ENCODE results near the gene SLC16A10.
A peak's percentile ranks its signal among the peaks of the same experiment; 100 is the strongest.
"Not testable (repeated sequence)": the region's sequence is repeated elsewhere in the genome, so short reads cannot be mapped to it uniquely, and the experiment has no call there.

SLC16A10 gene

DNA sequence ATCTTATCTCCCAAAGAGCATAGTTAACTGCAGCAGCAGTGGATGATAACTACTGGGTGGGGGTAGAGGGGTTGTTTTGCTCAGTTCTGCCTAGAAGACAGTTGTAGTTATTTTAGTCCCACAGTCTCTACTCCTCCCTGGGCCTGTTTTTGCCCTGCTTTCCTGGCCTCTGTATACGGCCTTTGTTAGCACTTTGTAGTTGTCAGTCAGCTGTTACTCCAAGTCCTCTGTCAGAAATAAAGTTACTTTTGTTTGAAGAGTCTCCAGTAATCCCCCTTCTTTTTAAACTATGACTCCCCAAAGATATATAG, 113.9 kb downstream of the SLC16A10 start:
- Histone ChIP-seq H3K4me1 (ENCODE audit: low read depth, poor library complexity, severe bottlenecking) (peaks cover 31% of the 10 kb centered on the region), H3K36me3 (ENCODE audit: insufficient read depth) (no peaks in the 10 kb centered on the region), H3K4me2 (no peak overlapping the region), H3K4me3 (IDR thresholded peaks at IDR 0.05; ENCODE audit: insufficient read depth, low read depth, low read length) (no peak overlapping the region), H4K20me1 (ENCODE audit: insufficient read depth) (no peaks in the 10 kb centered on the region), H3K79me2 (ENCODE audit: insufficient read depth, low read depth) (no peaks in the 10 kb centered on the region), H3K27me3 (ENCODE audit: insufficient read depth, low read depth) (no peaks in the 10 kb centered on the region), H2AFZ (ENCODE audit: low read depth) (no peak overlapping the region), H3K27ac (no peak overlapping the region), H3K9ac (no peak overlapping the region)
- TF ChIP-seq CTCF (conservative IDR thresholded peaks at IDR 0.05; ENCODE audit: low read depth, low read length) = no peak

GRCh38 chr6:111201764-111202163, 114.5 kb downstream of the SLC16A10 start:
- peaks cover 32% of the 10 kb centered on the region for H3K4me1 ChIP-seq (ENCODE audit: low read depth, poor library complexity, severe bottlenecking)
- H3K79me2 ChIP-seq (ENCODE audit: insufficient read depth, low read depth) = no peaks in the 10 kb centered on the region
- H2AFZ ChIP-seq (ENCODE audit: low read depth) = no peak overlapping the region
- H3K9ac ChIP-seq = no peak overlapping the region
- H3K36me3 ChIP-seq (ENCODE audit: insufficient read depth) = no peaks in the 10 kb centered on the region
- H3K27me3 ChIP-seq (ENCODE audit: insufficient read depth, low read depth) = no peaks in the 10 kb centered on the region
- H3K4me2 ChIP-seq = no peak overlapping the region
- H4K20me1 ChIP-seq (ENCODE audit: insufficient read depth) = no peaks in the 10 kb centered on the region
- TF ChIP-seq CTCF (conservative IDR thresholded peaks at IDR 0.05; ENCODE audit: low read depth, low read length) = no peak
- no peak overlapping the region for H3K4me3 ChIP-seq (IDR thresholded peaks at IDR 0.05; ENCODE audit: insufficient read depth, low read depth, low read length)
- H3K27ac ChIP-seq = no peak overlapping the region

- not testable (repeated sequence) for H3K4me3 ChIP-seq (IDR thresholded peaks at IDR 0.05; ENCODE audit: insufficient read depth, low read depth, low read length); H3K36me3 ChIP-seq (ENCODE audit: insufficient read depth); H3K9ac ChIP-seq; H4K20me1 ChIP-seq (ENCODE audit: insufficient read depth); H2AFZ ChIP-seq (ENCODE audit: low read depth); H3K4me2 ChIP-seq; H3K27me3 ChIP-seq (ENCODE audit: insufficient read depth, low read depth); H3K79me2 ChIP-seq (ENCODE audit: insufficient read depth, low read depth); H3K27ac ChIP-seq
- H3K4me1 ChIP-seq (ENCODE audit: low read depth, poor library complexity, severe bottlenecking) = peaks cover 32% of the 10 kb centered on the region
These were observed 116.2 kb downstream of the SLC16A10 start for GRCh38 chr6:111203539-111203938.

GRCh38 chr6:111204305-111204704, 117.0 kb downstream of the SLC16A10 start:
- peaks cover 32% of the 10 kb centered on the region for H3K4me1 ChIP-seq (ENCODE audit: low read depth, poor library complexity, severe bottlenecking)

GRCh38 chr6:111204881-111205280, 117.6 kb downstream of the SLC16A10 start:
- H4K20me1 ChIP-seq (ENCODE audit: insufficient read depth) = no peaks in the 10 kb centered on the region
- H3K27ac ChIP-seq = no peak overlapping the region
- no peaks in the 10 kb centered on the region for H3K36me3 ChIP-seq (ENCODE audit: insufficient read depth)
- TF ChIP-seq CTCF (conservative IDR thresholded peaks at IDR 0.05; ENCODE audit: low read depth, low read length) = no peak
- H3K4me3 ChIP-seq (IDR thresholded peaks at IDR 0.05; ENCODE audit: insufficient read depth, low read depth, low read length) = no peak overlapping the region
- H3K4me2 ChIP-seq = peak overlapping the region; percentile 33; the same call in 1 of the 2 replicates
- no peaks in the 10 kb centered on the region for H3K79me2 ChIP-seq (ENCODE audit: insufficient read depth, low read depth)
- no peak overlapping the region for H3K9ac ChIP-seq
- no peak overlapping the region for H2AFZ ChIP-seq (ENCODE audit: low read depth)
- peaks cover 32% of the 10 kb centered on the region for H3K4me1 ChIP-seq (ENCODE audit: low read depth, poor library complexity, severe bottlenecking)
- H3K27me3 ChIP-seq (ENCODE audit: insufficient read depth, low read depth) = no peaks in the 10 kb centered on the region

More at GRCh38 chr6:111204305-111204704, 117.0 kb downstream of the SLC16A10 start:
- no peaks in the 10 kb centered on the region for H3K79me2 ChIP-seq (ENCODE audit: insufficient read depth, low read depth)
- no peak overlapping the region for H3K4me2 ChIP-seq
- H3K27me3 ChIP-seq (ENCODE audit: insufficient read depth, low read depth) = no peaks in the 10 kb centered on the region
- no peak overlapping the region for H3K9ac ChIP-seq
- no peaks in the 10 kb centered on the region for H3K36me3 ChIP-seq (ENCODE audit: insufficient read depth)
- no peak overlapping the region for H2AFZ ChIP-seq (ENCODE audit: low read depth)
- no peak overlapping the region for H3K4me3 ChIP-seq (IDR thresholded peaks at IDR 0.05; ENCODE audit: insufficient read depth, low read depth, low read length)
- H4K20me1 ChIP-seq (ENCODE audit: insufficient read depth) = no peaks in the 10 kb centered on the region
- no peak for TF ChIP-seq CTCF (conservative IDR thresholded peaks at IDR 0.05; ENCODE audit: low read depth, low read length)
- H3K27ac ChIP-seq = no peak overlapping the region
